K562 (cell line): ENCODE data around the gene TNFRSF18.
"Not testable (repeated sequence)": the region's sequence is repeated elsewhere in the genome, so short reads cannot be mapped to it uniquely, and the experiment has no call there.

Experiments used
- ELF4 ChIP-seq: fragments of 450-650 bp; formaldehyde crosslinking; IDR thresholded peaks from 2 replicates; pipeline ENCODE4 v1.4.0; 2022; ENCODE audit warnings: missing genetic modification characterization
- KDM1A ChIP-seq, 2 experiments: fragments of 450-650 bp; IDR thresholded peaks; 2 replicates each; pipeline ENCODE4 v1.6.1; 2016; ENCODE audit warnings: mild to moderate bottlenecking in 2 of 2
- KLF16 ChIP-seq: IDR thresholded peaks from 2 replicates; pipeline ENCODE4 v1.6.1; 2016; ENCODE audit warnings: antibody characterized with exemption
- NBN ChIP-seq: fragments of 450-650 bp; IDR thresholded peaks from 2 replicates; pipeline ENCODE4 v1.6.1; 2016; ENCODE audit warnings: low read depth, mild to moderate bottlenecking
- PHF20 ChIP-seq: fragments of 450-650 bp; IDR thresholded peaks from 2 replicates; pipeline ENCODE4 v1.6.1; 2018; ENCODE audit not compliant: partially characterized antibody
- POLR2AphosphoS5 ChIP-seq: IDR thresholded peaks from 2 replicates; pipeline ENCODE4 v1.6.1; 2011; ENCODE audit warnings: mild to moderate bottlenecking, low read depth, low read length, moderate library complexity; ENCODE audit not compliant: control insufficient read depth, insufficient read depth
- RNF2 ChIP-seq: sonication (generic); IDR thresholded peaks from 2 replicates; pipeline ENCODE4 v1.6.1; 2016
- SP1 ChIP-seq: sonication (generic); formaldehyde crosslinking; IDR thresholded peaks from 2 replicates; pipeline ENCODE4 v1.8.1; 2022; ENCODE audit warnings: mild to moderate bottlenecking, missing genetic modification reagents
- TEAD2 ChIP-seq: fragments of 450-650 bp; IDR thresholded peaks from 2 replicates; pipeline ENCODE4 v1.6.1; 2016; ENCODE audit warnings: missing genetic modification characterization, control low read depth, missing compliant biosample characterization
- TRIM24 ChIP-seq, 2 experiments: fragments of 450-650 bp; IDR thresholded peaks; 2 replicates each; pipeline ENCODE4 v1.6.1; 2016
- TF ChIP-seq, protein P1 (sequence below), 2 experiments: IDR thresholded peaks; 2 replicates each; pipeline ENCODE4 v1.6.1; 2012; ENCODE audit warnings: improper control_type of control experiment in 2 of 2, low read depth in 2 of 2, low read length in 2 of 2, borderline replicate concordance in 1 of 2
- TF ChIP-seq, protein P2 (sequence below): fragments of 250-450 bp; sonication (Bioruptor Pico); IDR thresholded peaks from 2 replicates; pipeline ENCODE4 v1.5.0; 2021
- TF ChIP-seq, protein P3 (sequence below), 3 experiments: IDR thresholded peaks in 2 of 3; conservative IDR thresholded peaks in 1 of 3; 2 replicates each; pipeline ENCODE4 v1.5.1; 2011 to 2012; ENCODE audit warnings: low read length in 3 of 3, mild to moderate bottlenecking in 3 of 3, control low read depth in 2 of 3, improper control_type of control experiment in 1 of 3, inconsistent platforms in 1 of 3, low read depth in 1 of 3, mixed read lengths in 1 of 3, moderate library complexity in 1 of 3; ENCODE audit not compliant: insufficient read depth in 2 of 3

DNA sequence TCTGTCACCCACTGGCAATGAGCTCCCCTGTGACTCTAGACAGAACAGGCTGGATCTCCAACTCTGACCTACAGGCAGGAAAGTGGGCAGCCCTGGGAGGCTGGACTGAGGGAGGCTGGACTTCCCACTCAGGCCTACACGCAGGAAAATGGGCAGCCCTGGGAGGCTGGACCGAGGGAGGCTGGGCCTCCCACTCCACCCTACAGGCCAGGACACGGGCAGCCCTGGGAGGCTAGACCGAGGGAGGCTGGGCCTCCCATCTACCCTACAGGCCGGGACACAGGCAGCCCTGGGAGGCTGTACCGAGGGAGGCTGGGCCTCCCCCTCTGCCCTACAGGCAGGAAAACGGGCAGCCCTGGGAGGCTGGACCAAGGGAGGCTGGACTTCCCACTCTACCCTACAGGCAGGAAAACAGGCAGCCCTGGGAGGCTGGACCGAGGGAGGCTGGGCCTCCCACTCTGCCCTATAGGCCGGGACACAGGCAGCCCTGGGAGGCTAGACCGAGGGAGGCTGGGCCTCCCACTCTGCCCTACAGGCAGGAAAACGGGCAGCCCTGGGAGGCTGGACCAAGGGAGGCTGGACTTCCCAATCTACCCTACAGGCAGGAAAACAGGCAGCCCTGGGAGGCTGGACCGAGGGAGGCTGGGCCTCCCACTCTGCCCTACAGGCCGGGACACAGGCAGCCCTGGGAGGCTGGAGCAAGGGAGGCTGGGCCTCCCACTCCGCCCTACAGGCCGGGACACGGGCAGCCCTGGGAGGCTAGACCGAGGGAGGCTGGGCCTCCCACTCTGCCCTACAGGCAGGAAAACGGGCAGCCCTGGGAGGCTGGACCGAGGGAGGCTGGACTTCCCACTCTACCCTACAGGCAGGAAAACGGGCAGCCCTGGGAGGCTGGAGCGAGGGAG is 41.9 kb upstream of the TNFRSF18 start:
- TF ChIP-seq PHF20; TEAD2; POLR2AphosphoS5; SP1 (CRISPR knock-in tag); RNF2; ELF4 (CRISPR knock-in tag); KLF16; TRIM24 (IDR thresholded peaks at IDR 0.05); KDM1A (IDR thresholded peaks at IDR 0.05); NBN: not testable (repeated sequence)
- TF ChIP-seq, protein P1, sequence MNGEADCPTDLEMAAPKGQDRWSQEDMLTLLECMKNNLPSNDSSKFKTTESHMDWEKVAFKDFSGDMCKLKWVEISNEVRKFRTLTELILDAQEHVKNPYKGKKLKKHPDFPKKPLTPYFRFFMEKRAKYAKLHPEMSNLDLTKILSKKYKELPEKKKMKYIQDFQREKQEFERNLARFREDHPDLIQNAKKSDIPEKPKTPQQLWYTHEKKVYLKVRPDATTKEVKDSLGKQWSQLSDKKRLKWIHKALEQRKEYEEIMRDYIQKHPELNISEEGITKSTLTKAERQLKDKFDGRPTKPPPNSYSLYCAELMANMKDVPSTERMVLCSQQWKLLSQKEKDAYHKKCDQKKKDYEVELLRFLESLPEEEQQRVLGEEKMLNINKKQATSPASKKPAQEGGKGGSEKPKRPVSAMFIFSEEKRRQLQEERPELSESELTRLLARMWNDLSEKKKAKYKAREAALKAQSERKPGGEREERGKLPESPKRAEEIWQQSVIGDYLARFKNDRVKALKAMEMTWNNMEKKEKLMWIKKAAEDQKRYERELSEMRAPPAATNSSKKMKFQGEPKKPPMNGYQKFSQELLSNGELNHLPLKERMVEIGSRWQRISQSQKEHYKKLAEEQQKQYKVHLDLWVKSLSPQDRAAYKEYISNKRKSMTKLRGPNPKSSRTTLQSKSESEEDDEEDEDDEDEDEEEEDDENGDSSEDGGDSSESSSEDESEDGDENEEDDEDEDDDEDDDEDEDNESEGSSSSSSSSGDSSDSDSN (IDR thresholded peaks at IDR 0.05; ENCODE audit: borderline replicate concordance in 1 of 2, low read depth in 2 of 2, low read length in 2 of 2), result not testable (repeated sequence)
- TF ChIP-seq, protein P2, sequence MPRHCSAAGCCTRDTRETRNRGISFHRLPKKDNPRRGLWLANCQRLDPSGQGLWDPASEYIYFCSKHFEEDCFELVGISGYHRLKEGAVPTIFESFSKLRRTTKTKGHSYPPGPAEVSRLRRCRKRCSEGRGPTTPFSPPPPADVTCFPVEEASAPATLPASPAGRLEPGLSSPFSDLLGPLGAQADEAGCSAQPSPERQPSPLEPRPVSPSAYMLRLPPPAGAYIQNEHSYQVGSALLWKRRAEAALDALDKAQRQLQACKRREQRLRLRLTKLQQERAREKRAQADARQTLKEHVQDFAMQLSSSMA (CRISPR knock-in tag), result not testable (repeated sequence)
- TF ChIP-seq, protein P3, sequence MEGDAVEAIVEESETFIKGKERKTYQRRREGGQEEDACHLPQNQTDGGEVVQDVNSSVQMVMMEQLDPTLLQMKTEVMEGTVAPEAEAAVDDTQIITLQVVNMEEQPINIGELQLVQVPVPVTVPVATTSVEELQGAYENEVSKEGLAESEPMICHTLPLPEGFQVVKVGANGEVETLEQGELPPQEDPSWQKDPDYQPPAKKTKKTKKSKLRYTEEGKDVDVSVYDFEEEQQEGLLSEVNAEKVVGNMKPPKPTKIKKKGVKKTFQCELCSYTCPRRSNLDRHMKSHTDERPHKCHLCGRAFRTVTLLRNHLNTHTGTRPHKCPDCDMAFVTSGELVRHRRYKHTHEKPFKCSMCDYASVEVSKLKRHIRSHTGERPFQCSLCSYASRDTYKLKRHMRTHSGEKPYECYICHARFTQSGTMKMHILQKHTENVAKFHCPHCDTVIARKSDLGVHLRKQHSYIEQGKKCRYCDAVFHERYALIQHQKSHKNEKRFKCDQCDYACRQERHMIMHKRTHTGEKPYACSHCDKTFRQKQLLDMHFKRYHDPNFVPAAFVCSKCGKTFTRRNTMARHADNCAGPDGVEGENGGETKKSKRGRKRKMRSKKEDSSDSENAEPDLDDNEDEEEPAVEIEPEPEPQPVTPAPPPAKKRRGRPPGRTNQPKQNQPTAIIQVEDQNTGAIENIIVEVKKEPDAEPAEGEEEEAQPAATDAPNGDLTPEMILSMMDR (IDR thresholded peaks at IDR 0.05 in 2 of 3, conservative IDR thresholded peaks at IDR 0.05 in 1 of 3; ENCODE audit: insufficient read depth in 2 of 3, low read depth in 1 of 3, low read length in 3 of 3), result not testable (repeated sequence)
